HAP-1 (cell line): ENCODE results near the gene ZNF322.

ENCODE experiments used
- DNase-seq, 2 experiments: peaks; one replicate each; pipeline ENCODE4 v3.0.0-alpha.2; 2016 to 2020; ENCODE audit warnings: low spot score in 2 of 2
- H3K27me3 ChIP-seq: fragments of 250-450 bp; sonication (Bioruptor Pico); 2 replicates; pipeline ENCODE4 v1.5.1; 2020; ENCODE audit warnings: low read depth, mild to moderate bottlenecking, moderate library complexity
- H3K36me3 ChIP-seq: fragments of 250-450 bp; sonication (Bioruptor Pico); replicated peaks from 2 replicates; pipeline ENCODE4 v1.5.1; 2020; ENCODE audit warnings: mild to moderate bottlenecking
- H3K4me1 ChIP-seq: fragments of 250-450 bp; sonication (Bioruptor Pico); 2 replicates; pipeline ENCODE4 v1.5.1; 2020; ENCODE audit warnings: mild to moderate bottlenecking
- H3K4me3 ChIP-seq: fragments of 250-450 bp; sonication (Bioruptor Pico); 2 replicates; pipeline ENCODE4 v1.5.1; 2020; ENCODE audit warnings: mild to moderate bottlenecking, moderate library complexity
- H3K9me3 ChIP-seq: fragments of 250-450 bp; sonication (Bioruptor Pico); 2 replicates; pipeline ENCODE4 v1.5.1; 2020; ENCODE audit warnings: mild to moderate bottlenecking, moderate library complexity
- in situ Hi-C: fragments of 300-500 bp; cut with MboI; formaldehyde crosslinking; loops from 3 replicates; pipeline ENCODE4 v1.14.3; 2020; ENCODE audit warnings: low sequenced_read_pairs, inconsistent platforms, mixed read lengths

The ZNF322 gene

DNA sequence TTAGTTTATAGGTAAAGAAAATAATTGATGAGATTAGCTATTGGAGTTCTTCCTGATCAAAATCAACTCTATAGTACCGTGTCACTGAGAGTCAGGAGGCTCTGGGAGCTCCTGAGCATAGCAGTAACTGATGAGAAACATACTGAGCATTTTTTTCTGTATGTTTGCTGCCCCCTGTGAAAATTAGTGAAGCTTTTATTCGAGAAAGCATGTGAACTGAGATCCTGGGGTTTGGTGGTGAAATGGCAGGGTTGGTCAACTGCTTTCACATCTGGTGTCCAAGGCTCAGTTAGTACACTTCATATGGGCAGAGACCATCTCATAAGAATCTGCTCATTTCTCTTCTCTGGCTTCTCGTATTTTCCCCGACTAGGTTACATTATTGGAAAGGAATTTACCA is 66.9 kb downstream of the ZNF322 start:
- in situ Hi-C loops = no loop called here
- H3K4me3 ChIP-seq = no peak overlapping the region
- H3K27me3 ChIP-seq = peaks cover 3% of the 10 kb centered on the region; the same call in 1 of the 2 replicates
- no peak for DNase-seq
- H3K4me1 ChIP-seq = peaks cover 9% of the 10 kb centered on the region
- no peaks in the 10 kb centered on the region for H3K9me3 ChIP-seq
- 0 out of 2 replicates have a peak, but pooled peaks cover 3% of the 10 kb centered on the region for H3K36me3 ChIP-seq

DNA sequence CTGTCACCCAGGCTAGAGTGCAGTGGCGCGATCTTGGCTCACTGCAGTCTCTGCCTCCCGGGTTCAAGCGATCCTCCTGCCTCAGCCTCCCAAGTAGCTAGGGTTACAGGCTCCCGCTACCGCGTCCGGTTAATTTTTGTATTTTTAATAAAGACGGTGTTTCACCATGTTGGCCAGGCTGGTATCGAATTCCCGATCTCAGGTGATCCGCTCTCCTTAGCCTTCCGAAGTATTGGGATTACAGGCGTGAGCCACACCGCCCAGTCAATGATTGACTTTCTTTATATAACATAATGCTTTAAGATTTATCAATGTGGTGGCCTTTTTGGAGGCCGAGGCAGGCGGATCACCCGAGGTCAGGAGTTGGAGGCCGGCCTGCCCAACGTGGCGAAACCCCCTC is 70.6 kb downstream of the ZNF322 start:
- Histone ChIP-seq H3K4me1 (peaks cover 3% of the 10 kb centered on the region; the same call in 1 of the 2 replicates), H3K4me3 (no peak overlapping the region), H3K9me3 (no peaks in the 10 kb centered on the region), H3K36me3 (no peaks in the 10 kb centered on the region), H3K27me3 (peaks cover 9% of the 10 kb centered on the region; the same call in 1 of the 2 replicates)
- no peak for DNase-seq
- in situ Hi-C loops = no loop called here
